SHP77 (cell line): ENCODE data around the gene IGLL1.
"Not testable (repeated sequence)": the region's sequence is repeated elsewhere in the genome, so short reads cannot be mapped to it uniquely, and the experiment has no call there.

Experiments used
- DNase-seq, 2 experiments: peaks; one replicate each; lab custom pipeline; 2025; lab: John Stamatoyannopoulos, UW

The IGLL1 gene

GRCh38 chr22:23579870-23580575 is at the start of gene IGLL1:
Gene IGLL1, minus strand, starts transcription at chr22:23580290. Its CDS starts 100 bp downstream, at chr22:23580190.
- no peak for DNase-seq

- DNase-seq: not testable (repeated sequence)
Observed at GRCh38 chr22:23628056-23628743, 48.1 kb upstream of the IGLL1 start.

GRCh38 chr22:23627401-23628055 is 47.4 kb upstream of the IGLL1 start:
- DNase-seq: peak; percentile 28 to 39

- DNase-seq: no peak
Observed at GRCh38 chr22:23626286-23626975, 46.3 kb upstream of the IGLL1 start.

- DNase-seq: no peak
Observed at GRCh38 chr22:23622634-23623033, 42.5 kb upstream of the IGLL1 start.

- DNase-seq: not testable (repeated sequence)
Observed at GRCh38 chr22:23621916-23622315, 41.8 kb upstream of the IGLL1 start.

GRCh38 chr22:23621082-23621780 is 41.1 kb upstream of the IGLL1 start:
- DNase-seq: no peak

- DNase-seq: no peak
Observed at GRCh38 chr22:23613193-23613972, 33.3 kb upstream of the IGLL1 start.

GRCh38 chr22:23609983-23610781 is 30.1 kb upstream of the IGLL1 start:
- DNase-seq: no peak

GRCh38 chr22:23608583-23608982 is 28.5 kb upstream of the IGLL1 start:
- no peak for DNase-seq

GRCh38 chr22:23606204-23607131 is 26.4 kb upstream of the IGLL1 start:
- DNase-seq: no peak

GRCh38 chr22:23604939-23605712 is 25.0 kb upstream of the IGLL1 start:
- no peak for DNase-seq

- no peak for DNase-seq
Observed at GRCh38 chr22:23603266-23603665, 23.2 kb upstream of the IGLL1 start.

- no peak for DNase-seq
Observed at GRCh38 chr22:23598805-23599518, 18.9 kb upstream of the IGLL1 start.

- not testable (repeated sequence) for DNase-seq
Observed at GRCh38 chr22:23597576-23598268, 17.6 kb upstream of the IGLL1 start.

GRCh38 chr22:23595904-23596303 is 15.8 kb upstream of the IGLL1 start:
- DNase-seq: not testable (repeated sequence)

- no peak for DNase-seq
Observed at GRCh38 chr22:23591846-23592245, 11.8 kb upstream of the IGLL1 start.
